ENCODE results near the gene RNFT2.
"Not testable (repeated sequence)": the region's sequence is repeated elsewhere in the genome, so short reads cannot be mapped to it uniquely, and the experiment has no call there.

The RNFT2 gene

GRCh38 chr12:116745554-116745953 is 7.4 kb downstream of the RNFT2 start:
- H3K4me3 ChIP-seq (ENCODE audit: low read depth, low read length): no peak overlapping the region
- H3K9me3 ChIP-seq: no peaks in the 10 kb centered on the region; the same call in 1 of the 2 replicates
- no peak for DNase-seq
- peaks cover 9% of the 10 kb centered on the region; the same call in 1 of the 2 replicates for H3K36me3 ChIP-seq
- no peaks in the 10 kb centered on the region for H3K27me3 ChIP-seq
- no peaks in the 10 kb centered on the region for H3K4me1 ChIP-seq
- TF ChIP-seq CTCF (IDR thresholded peaks at IDR 0.05; ENCODE audit: low read depth, low read length): no peak

- no peak for TF ChIP-seq CTCF (IDR thresholded peaks at IDR 0.05; ENCODE audit: low read depth, low read length)
- H3K9me3 ChIP-seq: no peaks in the 10 kb centered on the region
- H3K27me3 ChIP-seq: no peaks in the 10 kb centered on the region
- no peak for DNase-seq
- no peaks in the 10 kb centered on the region for H3K4me1 ChIP-seq
- H3K4me3 ChIP-seq (ENCODE audit: low read depth, low read length): no peak overlapping the region
- H3K36me3 ChIP-seq: peaks cover 12% of the 10 kb centered on the region
These were observed 11.8 kb downstream of the RNFT2 start for GRCh38 chr12:116749884-116750283.

- no peaks in the 10 kb centered on the region for H3K4me1 ChIP-seq
- no peaks in the 10 kb centered on the region for H3K9me3 ChIP-seq
- H3K4me3 ChIP-seq (ENCODE audit: low read depth, low read length): no peak overlapping the region
- no peak for TF ChIP-seq CTCF (IDR thresholded peaks at IDR 0.05; ENCODE audit: low read depth, low read length)
- H3K36me3 ChIP-seq: peaks cover 12% of the 10 kb centered on the region
- no peak for DNase-seq
- no peaks in the 10 kb centered on the region for H3K27me3 ChIP-seq
These were observed 12.2 kb downstream of the RNFT2 start for GRCh38 chr12:116750298-116750697.

- not testable (repeated sequence) for H3K27me3 ChIP-seq; H3K4me1 ChIP-seq; H3K9me3 ChIP-seq; DNase-seq; H3K4me3 ChIP-seq (ENCODE audit: low read depth, low read length)
- peaks cover 12% of the 10 kb centered on the region for H3K36me3 ChIP-seq
These were observed 16.0 kb downstream of the RNFT2 start for GRCh38 chr12:116754097-116754496.

- not testable (repeated sequence) for H3K27me3 ChIP-seq; H3K9me3 ChIP-seq; DNase-seq; H3K4me3 ChIP-seq (ENCODE audit: low read depth, low read length); H3K4me1 ChIP-seq
- peaks cover 13% of the 10 kb centered on the region for H3K36me3 ChIP-seq
These were observed 16.7 kb downstream of the RNFT2 start for GRCh38 chr12:116754783-116755182.

GRCh38 chr12:116759783-116760621 is 21.9 kb downstream of the RNFT2 start:
- H3K4me1 ChIP-seq: no peaks in the 10 kb centered on the region
- DNase-seq: no peak
- TF ChIP-seq CTCF (IDR thresholded peaks at IDR 0.05; ENCODE audit: low read depth, low read length): 0 out of 2 replicates have a peak, but pooled peaks have one; percentile 5
- H3K4me3 ChIP-seq (ENCODE audit: low read depth, low read length): no peak overlapping the region
- H3K9me3 ChIP-seq: no peaks in the 10 kb centered on the region
- no peaks in the 10 kb centered on the region for H3K27me3 ChIP-seq
- H3K36me3 ChIP-seq: peaks cover 18% of the 10 kb centered on the region

- Histone ChIP-seq H3K4me1 (no peaks in the 10 kb centered on the region), H3K27me3 (no peaks in the 10 kb centered on the region), H3K9me3 (no peaks in the 10 kb centered on the region), H3K4me3 (ENCODE audit: low read depth, low read length) (no peak overlapping the region), H3K36me3 (peaks cover 18% of the 10 kb centered on the region)
- no peak for DNase-seq
- no peak for TF ChIP-seq CTCF (IDR thresholded peaks at IDR 0.05; ENCODE audit: low read depth, low read length)
These were observed 22.5 kb downstream of the RNFT2 start for GRCh38 chr12:116760622-116761020.

Data from BE2C (cell line).